PC-9 (cell line): ENCODE measurements around the gene CSNK1D. TPM values are rescaled to one million over a fixed set of nuclear protein-coding genes. Genes with fewer than 3 reads are reported as not detected.

ENCODE experiments used
- BruUV-seq: library from RNA; stranded (reverse); fragments of 400-500 nt; replicated peaks from 2 replicates; lab custom pipeline; 2021; lab: Mats Ljungman, UMichigan
- CTCF ChIA-PET: fragments of 300-600 bp; sonication (Branson Sonifier 250); formaldehyde crosslinking; loops from one replicate; lab custom pipeline; 2022; ENCODE audit warnings: antibody characterized with exemption; lab: Charles Lee
- POLR2A ChIA-PET: fragments of 300-600 bp; sonication (Branson Sonifier 250); formaldehyde crosslinking; loops from one replicate; lab custom pipeline; 2022; ENCODE audit warnings: antibody characterized with exemption; ENCODE audit not compliant: unreplicated experiment; lab: Charles Lee
- DNase-seq, 2 experiments: peaks; one replicate each; pipeline versions ENCODE4 v3.0.0 to v3.0.0-alpha.2; 2015 to 2022; ENCODE audit warnings: mixed read lengths in 1 of 2
- H2AFZ ChIP-seq: fragments of 200-600 bp; sonication (generic); 2 replicates; pipeline ENCODE4 v1.8.1; 2017; ENCODE audit warnings: antibody characterized with exemption
- H3F3A ChIP-seq: fragments of 200-600 bp; sonication (generic); 2 replicates; pipeline ENCODE4 v1.8.1; 2017; ENCODE audit warnings: antibody characterized with exemption, mild to moderate bottlenecking, low read depth; ENCODE audit not compliant: insufficient read depth
- H3K27ac ChIP-seq: fragments of 200-600 bp; sonication (generic); 2 replicates; pipeline ENCODE4 v1.6.1; 2016; ENCODE audit warnings: mixed run types
- H3K27me3 ChIP-seq: fragments of 200-600 bp; sonication (generic); 2 replicates; pipeline ENCODE4 v1.6.1; 2016; ENCODE audit warnings: low read depth, mixed run types; ENCODE audit not compliant: insufficient read depth
- H3K36me3 ChIP-seq: fragments of 200-600 bp; sonication (generic); 2 replicates; pipeline ENCODE4 v1.6.1; 2016; ENCODE audit warnings: low read depth, mixed run types
- H3K4me1 ChIP-seq: fragments of 200-600 bp; sonication (generic); replicated peaks from 2 replicates; pipeline ENCODE4 v1.6.1; 2016; ENCODE audit warnings: mixed run types; ENCODE audit not compliant: insufficient read depth
- H3K4me2 ChIP-seq: fragments of 200-600 bp; sonication (generic); 2 replicates; pipeline ENCODE4 v1.6.1; 2017; ENCODE audit warnings: mixed run types
- H3K4me3 ChIP-seq: fragments of 200-600 bp; sonication (generic); 2 replicates; pipeline ENCODE4 v1.6.1; 2016; ENCODE audit warnings: mixed run types
- H3K79me2 ChIP-seq: fragments of 200-600 bp; sonication (generic); 2 replicates; pipeline ENCODE4 v1.6.1; 2017; ENCODE audit warnings: low read depth, mixed run types
- H3K9me2 ChIP-seq: fragments of 200-600 bp; sonication (generic); 2 replicates; pipeline ENCODE4 v1.8.1; 2017; ENCODE audit warnings: mild to moderate bottlenecking; ENCODE audit not compliant: insufficient read depth
- H3K9me3 ChIP-seq: fragments of 200-600 bp; sonication (generic); 2 replicates; pipeline ENCODE4 v1.8.1; 2016; ENCODE audit warnings: low read depth; ENCODE audit not compliant: insufficient read depth
- H4K20me1 ChIP-seq: fragments of 200-600 bp; sonication (generic); 2 replicates; pipeline ENCODE4 v1.8.1; 2017; ENCODE audit not compliant: insufficient read depth
- CTCF ChIP-seq: fragments of 200-600 bp; sonication (generic); conservative IDR thresholded peaks from 2 replicates; pipeline ENCODE4 v1.6.1; 2017; ENCODE audit warnings: mixed run types, antibody characterized with exemption, mild to moderate bottlenecking, moderate library complexity
- EZH2 ChIP-seq: fragments of 200-600 bp; sonication (generic); IDR thresholded peaks from 2 replicates; pipeline ENCODE4 v1.8.0; 2017; ENCODE audit warnings: antibody characterized with exemption, low read depth
- intact Hi-C: fragments of 100-400 bp; cut with micrococcal nuclease; formaldehyde crosslinking; loops from one replicate; pipeline ENCODE4 v1.10.0; 2022; ENCODE audit not compliant: unreplicated experiment
- total RNA-seq: library from RNA; stranded (reverse); gene quantifications from 2 replicates; pipeline ENCODE4 v1.2.3, GENCODE V29; 2021

The CSNK1D gene
- total RNA-seq, 1 experiment from 2014 or later = 181 TPM

DNA sequence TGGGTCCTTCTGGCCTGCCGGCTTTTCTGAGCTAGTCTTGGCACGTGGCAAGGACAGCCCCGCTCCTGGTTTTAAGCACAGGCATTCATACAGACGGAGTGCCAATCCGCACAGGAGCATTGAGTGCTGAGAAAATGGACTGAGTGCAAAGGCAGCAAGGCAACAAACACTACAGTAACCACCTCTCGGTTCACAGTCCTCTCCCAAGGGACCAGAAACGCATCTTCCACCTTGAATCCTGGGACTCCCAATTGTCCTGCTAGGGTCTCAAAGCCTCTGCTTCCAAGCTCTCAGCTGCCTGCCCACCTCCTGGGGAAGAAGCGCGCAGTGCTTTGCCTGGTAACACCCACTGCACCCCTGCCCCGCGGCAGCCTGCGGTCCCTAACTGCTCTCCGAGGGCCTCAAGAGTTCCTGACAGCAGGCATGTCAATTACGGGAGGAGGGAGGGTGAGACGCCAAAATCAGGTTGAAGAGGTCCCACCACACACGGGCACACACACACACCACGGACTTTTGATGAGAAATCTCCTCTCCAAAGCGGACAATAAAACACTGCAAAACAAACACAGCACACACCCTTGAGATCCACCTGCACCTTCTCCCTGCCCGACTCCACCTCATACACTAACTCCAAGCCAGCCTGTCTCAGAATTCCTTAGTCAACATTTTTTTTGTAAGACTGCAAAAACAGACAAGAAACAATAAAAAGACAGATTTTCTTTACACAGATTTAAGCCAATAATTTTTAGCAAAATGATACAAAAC, 29.7 kb downstream of the CSNK1D start:
- Histone ChIP-seq H4K20me1 (peaks cover 85% of the 10 kb centered on the region), H3K9me3 (no peaks in the 10 kb centered on the region), H3K4me1 (peaks cover 30% of the 10 kb centered on the region), H3K79me2 (0 out of 2 replicates have a peak, but pooled peaks cover 4% of the 10 kb centered on the region), H3K36me3 (0 out of 2 replicates have a peak, but pooled peaks cover 6% of the 10 kb centered on the region), H3K27ac (no peak overlapping the region), H2AFZ (no peak overlapping the region), H3K9me2 (no peaks in the 10 kb centered on the region), H3K27me3 (no peaks in the 10 kb centered on the region), H3F3A (peaks cover 92% of the 10 kb centered on the region), H3K4me3 (no peak overlapping the region), H3K4me2 (no peak overlapping the region)
- BruUV-seq = TSS peak; percentile 29
- intact Hi-C loops = loop anchor here (2.0 to 10.0 kb wide), 3 partner anchors 37 to 209 kb away; partner anchors contain the start of genes DCXR and RAC3
- no peak for DNase-seq
- POLR2A ChIA-PET = no interaction called here
- CTCF ChIA-PET = no interaction called here
- no peak for TF ChIP-seq EZH2

GRCh38 chr17:82242977-82243647, 30.4 kb downstream of the CSNK1D start:
- H3K4me1 ChIP-seq = peaks cover 28% of the 10 kb centered on the region
- POLR2A ChIA-PET = interaction anchor here (0.6 kb wide), 1 partner anchor 177 kb away, joined by 3 read pairs; no protein-coding TSS in a partner anchor

DNA sequence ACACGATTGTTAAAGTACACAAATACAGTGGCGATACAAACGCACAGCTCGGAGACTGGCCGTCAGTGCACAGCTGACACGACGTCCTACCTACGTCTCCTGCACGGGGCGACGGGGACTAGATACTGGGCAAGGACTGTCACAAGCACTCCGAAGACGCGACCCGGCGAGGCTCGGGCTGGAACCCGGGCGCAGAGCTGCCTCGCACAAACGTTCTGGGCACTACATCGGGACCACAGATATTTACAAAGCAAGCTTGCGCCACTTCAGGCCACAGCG, 30.9 kb downstream of the CSNK1D start:
- peaks cover 23% of the 10 kb centered on the region for H3K4me1 ChIP-seq
- intact Hi-C loops = loop anchor here (5.0 to 10.0 kb wide), 2 partner anchors 35 to 208 kb away; partner anchors contain the start of genes DCXR and RAC3
- no peak for TF ChIP-seq EZH2
- TF ChIP-seq CTCF = no peak
- H3K9me2 ChIP-seq = no peaks in the 10 kb centered on the region
- no peak overlapping the region for H3K4me2 ChIP-seq
- ChIA-PET POLR2A (interaction anchor here (0.6 to 1.2 kb wide), 2 partner anchors 36 to 177 kb away, joined by 3 to 15 read pairs; no protein-coding TSS in a partner anchor), CTCF (interaction anchor here (0.8 kb wide), 1 partner anchor 42 kb away, joined by 3 read pairs; no protein-coding TSS in a partner anchor)
- no peak overlapping the region for H2AFZ ChIP-seq
- H3K27ac ChIP-seq = no peak overlapping the region
- H3K9me3 ChIP-seq = no peaks in the 10 kb centered on the region
- BruUV-seq = no TSS peak
- H4K20me1 ChIP-seq = peaks cover 86% of the 10 kb centered on the region
- peaks cover 88% of the 10 kb centered on the region for H3F3A ChIP-seq
- H3K4me3 ChIP-seq = no peak overlapping the region
- no peak for DNase-seq
- 0 out of 2 replicates have a peak, but pooled peaks cover 4% of the 10 kb centered on the region for H3K79me2 ChIP-seq
- H3K27me3 ChIP-seq = no peaks in the 10 kb centered on the region
- H3K36me3 ChIP-seq = 0 out of 2 replicates have a peak, but pooled peaks cover 6% of the 10 kb centered on the region

More at GRCh38 chr17:82242977-82243647, 30.4 kb downstream of the CSNK1D start:
- H2AFZ ChIP-seq = no peak overlapping the region
- no peak overlapping the region for H3K4me2 ChIP-seq
- no peak for DNase-seq
- peaks cover 87% of the 10 kb centered on the region for H4K20me1 ChIP-seq
- H3K4me3 ChIP-seq = no peak overlapping the region
- 0 out of 2 replicates have a peak, but pooled peaks cover 4% of the 10 kb centered on the region for H3K79me2 ChIP-seq
- H3F3A ChIP-seq = peaks cover 92% of the 10 kb centered on the region
- CTCF ChIA-PET = interaction anchor here (0.8 kb wide), 1 partner anchor 42 kb away, joined by 3 read pairs; no protein-coding TSS in a partner anchor
- TF ChIP-seq EZH2 (no peak), CTCF (no peak)
- no peaks in the 10 kb centered on the region for H3K9me2 ChIP-seq
- no peaks in the 10 kb centered on the region for H3K27me3 ChIP-seq
- intact Hi-C loops = loop anchor here (5.0 to 10.0 kb wide), 2 partner anchors 36 to 208 kb away; partner anchors contain the start of genes DCXR and RAC3
- no peak overlapping the region for H3K27ac ChIP-seq
- H3K9me3 ChIP-seq = no peaks in the 10 kb centered on the region
- 0 out of 2 replicates have a peak, but pooled peaks cover 6% of the 10 kb centered on the region for H3K36me3 ChIP-seq
- BruUV-seq = no TSS peak
